GM23338 (cell line): ENCODE data around the gene OR52L1. TPM values are rescaled to one million over a fixed set of nuclear protein-coding genes. Genes with fewer than 3 reads are reported as not detected.
A peak's percentile ranks its signal among the peaks of the same experiment; 100 is the strongest.

Experiments
- ATAC-seq: fragments of 200-7000 bp; cut with Tn5 transposase; 3 replicates; pipeline ENCODE4 v1.9.1; 2020
- DNase-seq: peaks from one replicate; pipeline ENCODE4 v3.0.0-alpha.2; 2015; ENCODE audit warnings: low spot score
- H2AFZ ChIP-seq: fragments of 200-600 bp; sonication (generic); 2 replicates; pipeline ENCODE4 v1.8.0; 2016; ENCODE audit warnings: antibody characterized with exemption, mild to moderate bottlenecking, moderate library complexity
- H3F3A ChIP-seq: fragments of 200-600 bp; sonication (generic); replicated peaks from 2 replicates; pipeline ENCODE4 v1.8.0; 2017; ENCODE audit warnings: antibody characterized with exemption, mixed run types, low read depth
- H3K27ac ChIP-seq: fragments of 200-600 bp; sonication (generic); 2 replicates; pipeline ENCODE4 v1.6.1; 2016; ENCODE audit warnings: low read depth
- H3K27me3 ChIP-seq: fragments of 200-600 bp; sonication (generic); 2 replicates; pipeline ENCODE4 v1.8.0; 2016; ENCODE audit warnings: mild to moderate bottlenecking, mixed run types, moderate library complexity; ENCODE audit not compliant: insufficient read depth
- H3K36me3 ChIP-seq: fragments of 200-600 bp; sonication (generic); 2 replicates; pipeline ENCODE4 v1.8.0; 2016; ENCODE audit warnings: mild to moderate bottlenecking; ENCODE audit not compliant: insufficient read depth
- H3K4me1 ChIP-seq: fragments of 200-600 bp; sonication (generic); 2 replicates; pipeline ENCODE4 v1.8.0; 2016; ENCODE audit warnings: mild to moderate bottlenecking, moderate library complexity; ENCODE audit not compliant: insufficient read depth
- H3K4me2 ChIP-seq: fragments of 200-600 bp; sonication (generic); 2 replicates; pipeline ENCODE4 v1.7.1; 2017; ENCODE audit warnings: mixed run types
- H3K4me3 ChIP-seq: fragments of 200-600 bp; sonication (generic); 2 replicates; pipeline ENCODE4 v1.6.1; 2016; ENCODE audit warnings: mixed run types
- H3K79me2 ChIP-seq: fragments of 200-600 bp; sonication (generic); replicated peaks from 2 replicates; pipeline ENCODE4 v1.8.0; 2017; ENCODE audit warnings: mild to moderate bottlenecking; ENCODE audit not compliant: insufficient read depth
- H3K9me2 ChIP-seq: fragments of 200-600 bp; sonication (generic); 2 replicates; pipeline ENCODE4 v1.8.0; 2017; ENCODE audit not compliant: insufficient read depth
- H4K20me1 ChIP-seq: fragments of 200-600 bp; sonication (generic); replicated peaks from 2 replicates; pipeline ENCODE4 v1.8.0; 2017; ENCODE audit warnings: mild to moderate bottlenecking; ENCODE audit not compliant: insufficient read depth
- H3K27ac Mint-ChIP-seq: 2 replicates; pipeline ENCODE4 v1.8.0; 2020; ENCODE audit warnings: inconsistent platforms, mild to moderate bottlenecking, moderate library complexity, mixed read lengths
- H3K27me3 Mint-ChIP-seq: 3 replicates; pipeline ENCODE4 v1.8.0; 2022; ENCODE audit warnings: low read depth, mild to moderate bottlenecking, moderate library complexity, mixed read lengths, inconsistent platforms; ENCODE audit not compliant: insufficient read depth, poor library complexity
- H3K36me3 Mint-ChIP-seq: 3 replicates; pipeline ENCODE4 v1.8.0; 2021; ENCODE audit warnings: low read depth, mild to moderate bottlenecking, inconsistent platforms, moderate library complexity, mixed read lengths
- H3K4me1 Mint-ChIP-seq: 3 replicates; pipeline ENCODE4 v1.8.0; 2020; ENCODE audit warnings: mild to moderate bottlenecking, inconsistent platforms, mixed read lengths
- H3K4me3 Mint-ChIP-seq: 3 replicates; pipeline ENCODE4 v1.8.0; 2021; ENCODE audit warnings: moderate library complexity, mild to moderate bottlenecking, inconsistent platforms, mixed read lengths
- H3K9me3 Mint-ChIP-seq: 3 replicates; pipeline ENCODE4 v1.8.0; 2020; ENCODE audit warnings: moderate library complexity, mild to moderate bottlenecking, inconsistent platforms, mixed read lengths
- CTCF ChIP-seq, 2 experiments: fragments of 200-600 bp in 1 of 2; sonication (generic) in 1 of 2; conservative IDR thresholded peaks; 2 replicates each; pipeline versions ENCODE4 v1.5.1 to v1.6.1; 2016 to 2017; ENCODE audit warnings: antibody characterized with exemption in 2 of 2, low read depth in 2 of 2, mild to moderate bottlenecking in 2 of 2, moderate library complexity in 1 of 2
- ETS1 ChIP-seq: IDR thresholded peaks from 2 replicates; pipeline ENCODE4 v1.6.1; 2016; ENCODE audit warnings: antibody characterized with exemption
- STAT1 ChIP-seq: IDR thresholded peaks from one replicate; pipeline ENCODE4 v1.6.1; 2016; ENCODE audit warnings: antibody characterized with exemption; ENCODE audit not compliant: unreplicated experiment
- polyA plus RNA-seq: library from polyadenylated mRNA; unstranded; fragments of >200 nt; fragmentation: Nextera tagmentation; extraction: Ambion mirVana; gene quantifications from 2 replicates; pipeline ENCODE4 v1.2.1, GENCODE V29; 2016
- total RNA-seq: library from RNA; depleted of rRNA; stranded (reverse); fragments of >200 nt; shearing (Covaris generic); gene quantifications from 2 replicates; pipeline ENCODE4 v1.2.3, GENCODE V29; 2014
- TF ChIP-seq, protein P1 (sequence below): fragments of 250-450 bp; sonication (Bioruptor Pico); IDR thresholded peaks from 2 replicates; pipeline ENCODE4 v1.5.0; 2020; ENCODE audit warnings: mild to moderate bottlenecking, moderate library complexity

The OR52L1 gene
- total and polyA plus RNA-seq, 2 experiments from 2014 or later, result 0.17 TPM; not detected in 1

- H3K79me2 ChIP-seq, result no peaks in the 10 kb centered on the region
- H3K4me1 ChIP-seq, result no peaks in the 10 kb centered on the region
- H3K4me3 Mint-ChIP-seq, result no peak overlapping the region
- DNase-seq (peak; percentile 65), ATAC-seq (peak; percentile 83)
- H3K27ac Mint-ChIP-seq, result 0 out of 2 replicates have a peak overlapping the region, but pooled peaks have one; percentile 61
- no peak overlapping the region for H2AFZ ChIP-seq
- no peaks in the 10 kb centered on the region for H3K36me3 Mint-ChIP-seq
- TF ChIP-seq ETS1 (no peak), STAT1 (no peak), CTCF (conservative IDR thresholded peaks at IDR 0.05; ENCODE audit: low read depth in 2 of 2) (peak; percentile 71 to 83)
- TF ChIP-seq, protein P1, sequence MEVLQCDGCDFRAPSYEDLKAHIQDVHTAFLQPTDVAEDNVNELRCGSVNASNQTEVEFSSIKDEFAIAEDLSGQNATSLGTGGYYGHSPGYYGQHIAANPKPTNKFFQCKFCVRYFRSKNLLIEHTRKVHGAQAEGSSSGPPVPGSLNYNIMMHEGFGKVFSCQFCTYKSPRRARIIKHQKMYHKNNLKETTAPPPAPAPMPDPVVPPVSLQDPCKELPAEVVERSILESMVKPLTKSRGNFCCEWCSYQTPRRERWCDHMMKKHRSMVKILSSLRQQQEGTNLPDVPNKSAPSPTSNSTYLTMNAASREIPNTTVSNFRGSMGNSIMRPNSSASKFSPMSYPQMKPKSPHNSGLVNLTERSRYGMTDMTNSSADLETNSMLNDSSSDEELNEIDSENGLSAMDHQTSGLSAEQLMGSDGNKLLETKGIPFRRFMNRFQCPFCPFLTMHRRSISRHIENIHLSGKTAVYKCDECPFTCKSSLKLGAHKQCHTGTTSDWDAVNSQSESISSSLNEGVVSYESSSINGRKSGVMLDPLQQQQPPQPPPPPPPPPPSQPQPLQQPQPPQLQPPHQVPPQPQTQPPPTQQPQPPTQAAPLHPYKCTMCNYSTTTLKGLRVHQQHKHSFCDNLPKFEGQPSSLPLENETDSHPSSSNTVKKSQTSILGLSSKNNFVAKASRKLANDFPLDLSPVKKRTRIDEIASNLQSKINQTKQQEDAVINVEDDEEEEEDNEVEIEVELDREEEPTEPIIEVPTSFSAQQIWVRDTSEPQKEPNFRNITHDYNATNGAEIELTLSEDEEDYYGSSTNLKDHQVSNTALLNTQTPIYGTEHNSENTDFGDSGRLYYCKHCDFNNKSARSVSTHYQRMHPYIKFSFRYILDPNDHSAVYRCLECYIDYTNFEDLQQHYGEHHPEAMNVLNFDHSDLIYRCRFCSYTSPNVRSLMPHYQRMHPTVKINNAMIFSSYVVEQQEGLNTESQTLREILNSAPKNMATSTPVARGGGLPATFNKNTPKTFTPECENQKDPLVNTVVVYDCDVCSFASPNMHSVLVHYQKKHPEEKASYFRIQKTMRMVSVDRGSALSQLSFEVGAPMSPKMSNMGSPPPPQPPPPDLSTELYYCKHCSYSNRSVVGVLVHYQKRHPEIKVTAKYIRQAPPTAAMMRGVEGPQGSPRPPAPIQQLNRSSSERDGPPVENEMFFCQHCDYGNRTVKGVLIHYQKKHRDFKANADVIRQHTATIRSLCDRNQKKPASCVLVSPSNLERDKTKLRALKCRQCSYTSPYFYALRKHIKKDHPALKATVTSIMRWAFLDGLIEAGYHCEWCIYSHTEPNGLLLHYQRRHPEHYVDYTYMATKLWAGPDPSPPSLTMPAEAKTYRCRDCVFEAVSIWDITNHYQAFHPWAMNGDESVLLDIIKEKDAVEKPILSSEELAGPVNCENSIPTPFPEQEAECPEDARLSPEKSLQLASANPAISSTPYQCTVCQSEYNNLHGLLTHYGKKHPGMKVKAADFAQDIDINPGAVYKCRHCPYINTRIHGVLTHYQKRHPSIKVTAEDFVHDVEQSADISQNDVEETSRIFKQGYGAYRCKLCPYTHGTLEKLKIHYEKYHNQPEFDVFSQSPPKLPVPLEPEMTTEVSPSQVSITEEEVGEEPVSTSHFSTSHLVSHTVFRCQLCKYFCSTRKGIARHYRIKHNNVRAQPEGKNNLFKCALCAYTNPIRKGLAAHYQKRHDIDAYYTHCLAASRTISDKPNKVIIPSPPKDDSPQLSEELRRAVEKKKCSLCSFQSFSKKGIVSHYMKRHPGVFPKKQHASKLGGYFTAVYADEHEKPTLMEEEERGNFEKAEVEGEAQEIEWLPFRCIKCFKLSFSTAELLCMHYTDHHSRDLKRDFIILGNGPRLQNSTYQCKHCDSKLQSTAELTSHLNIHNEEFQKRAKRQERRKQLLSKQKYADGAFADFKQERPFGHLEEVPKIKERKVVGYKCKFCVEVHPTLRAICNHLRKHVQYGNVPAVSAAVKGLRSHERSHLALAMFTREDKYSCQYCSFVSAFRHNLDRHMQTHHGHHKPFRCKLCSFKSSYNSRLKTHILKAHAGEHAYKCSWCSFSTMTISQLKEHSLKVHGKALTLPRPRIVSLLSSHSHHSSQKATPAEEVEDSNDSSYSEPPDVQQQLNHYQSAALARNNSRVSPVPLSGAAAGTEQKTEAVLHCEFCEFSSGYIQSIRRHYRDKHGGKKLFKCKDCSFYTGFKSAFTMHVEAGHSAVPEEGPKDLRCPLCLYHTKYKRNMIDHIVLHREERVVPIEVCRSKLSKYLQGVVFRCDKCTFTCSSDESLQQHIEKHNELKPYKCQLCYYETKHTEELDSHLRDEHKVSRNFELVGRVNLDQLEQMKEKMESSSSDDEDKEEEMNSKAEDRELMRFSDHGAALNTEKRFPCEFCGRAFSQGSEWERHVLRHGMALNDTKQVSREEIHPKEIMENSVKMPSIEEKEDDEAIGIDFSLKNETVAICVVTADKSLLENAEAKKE (CRISPR knock-in tag), result no peak
- H3K4me1 Mint-ChIP-seq, result peaks cover 3% of the 10 kb centered on the region; the same call in 1 of the 3 replicates
- H3K36me3 ChIP-seq, result no peaks in the 10 kb centered on the region
- H4K20me1 ChIP-seq, result no peaks in the 10 kb centered on the region
- H3K4me2 ChIP-seq, result no peak overlapping the region
- no peak overlapping the region for H3K27ac ChIP-seq
- H3K9me2 ChIP-seq, result no peaks in the 10 kb centered on the region
- H3K27me3 ChIP-seq, result no peaks in the 10 kb centered on the region
- no peaks in the 10 kb centered on the region for H3K9me3 Mint-ChIP-seq
- peaks cover 2% of the 10 kb centered on the region for H3K27me3 Mint-ChIP-seq
- no peak overlapping the region for H3K4me3 ChIP-seq
- H3F3A ChIP-seq, result no peaks in the 10 kb centered on the region
Observed at GRCh38 chr11:5992604-5993251, 5.9 kb upstream of the OR52L1 start.
